Fibroblast of gingiva (primary cell): ENCODE measurements around the gene SYNPO2.
"Not testable (repeated sequence)": the region's sequence is repeated elsewhere in the genome, so short reads cannot be mapped to it uniquely, and the experiment has no call there.

Experiments
- DNase-seq: peaks from one replicate; pipeline ENCODE4 v3.0.0-alpha.2; 2011; ENCODE audit warnings: low read depth

The SYNPO2 gene

GRCh38 chr4:119005928-119006460, 117.3 kb downstream of the SYNPO2 start:
- DNase-seq, result no peak

DNA sequence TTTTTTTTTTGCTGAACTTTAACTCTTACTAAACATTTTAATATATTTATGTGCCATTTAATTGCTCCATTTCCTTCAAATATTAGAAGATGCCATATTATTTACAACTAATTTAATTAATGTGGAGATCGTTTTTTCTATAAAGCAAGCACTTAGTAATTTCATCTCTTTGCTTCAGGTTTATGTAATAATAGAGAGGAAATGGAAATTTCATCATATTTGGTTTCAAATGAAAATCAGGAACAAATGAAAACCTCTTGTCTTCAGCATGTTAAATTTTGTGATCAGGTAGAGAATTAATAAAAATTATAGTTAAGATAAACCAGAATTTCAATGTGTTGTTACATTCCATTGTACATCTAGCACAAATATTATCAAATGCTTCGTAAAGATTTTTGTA, 120.1 kb downstream of the SYNPO2 start:
- no peak for DNase-seq

GRCh38 chr4:119010221-119010620, 121.6 kb downstream of the SYNPO2 start:
- not testable (repeated sequence) for DNase-seq

GRCh38 chr4:119010909-119011606, 122.4 kb downstream of the SYNPO2 start:
- DNase-seq, result peak; percentile 53

GRCh38 chr4:119011607-119011988, 122.9 kb downstream of the SYNPO2 start:
- no peak for DNase-seq

GRCh38 chr4:119014658-119015057, 126.0 kb downstream of the SYNPO2 start:
- no peak for DNase-seq

DNA sequence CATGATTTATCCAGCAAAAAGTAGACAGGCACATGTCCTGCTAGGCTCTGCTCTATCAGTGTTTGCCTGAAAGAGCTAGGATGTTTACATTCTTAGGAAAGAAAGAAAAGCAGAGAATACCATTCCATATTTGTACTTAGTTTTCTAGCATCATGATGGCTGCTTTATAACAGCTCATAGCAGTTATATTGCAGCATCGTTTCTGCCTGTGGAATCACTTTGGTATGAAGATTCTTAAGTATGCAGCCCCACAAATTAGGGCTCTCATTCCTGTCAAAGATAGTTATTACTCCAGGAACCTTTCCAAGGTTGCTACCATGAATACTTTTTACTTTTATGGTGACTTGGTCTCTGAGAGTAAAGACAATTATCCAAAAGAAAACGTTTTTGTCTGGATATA, 128.0 kb downstream of the SYNPO2 start:
- peak; percentile 67 for DNase-seq

- DNase-seq, result no peak
These were observed 129.0 kb downstream of the SYNPO2 start for GRCh38 chr4:119017636-119018035.

GRCh38 chr4:119020158-119020557, 131.5 kb downstream of the SYNPO2 start:
- no peak for DNase-seq

GRCh38 chr4:119022520-119022919, 133.9 kb downstream of the SYNPO2 start:
- DNase-seq, result not testable (repeated sequence)

DNA sequence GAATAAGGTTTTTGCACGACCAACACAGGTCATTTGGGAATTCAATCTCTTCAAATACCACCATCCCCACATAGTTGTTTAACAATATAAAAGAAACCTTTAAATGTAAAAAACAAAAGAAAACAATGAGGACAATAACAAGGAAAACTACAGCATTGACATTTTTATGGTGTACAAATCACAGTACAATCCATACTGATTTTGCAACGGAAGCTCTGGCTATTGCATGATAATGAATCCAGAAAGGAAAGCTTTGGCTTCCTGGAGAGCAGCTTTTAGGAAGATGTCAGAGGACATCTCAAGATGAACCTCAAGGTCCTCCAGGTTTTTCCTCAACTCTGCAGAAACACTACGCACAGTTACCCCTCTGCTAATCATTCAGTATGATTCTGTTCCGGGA, 135.4 kb downstream of the SYNPO2 start:
- DNase-seq, result no peak

DNA sequence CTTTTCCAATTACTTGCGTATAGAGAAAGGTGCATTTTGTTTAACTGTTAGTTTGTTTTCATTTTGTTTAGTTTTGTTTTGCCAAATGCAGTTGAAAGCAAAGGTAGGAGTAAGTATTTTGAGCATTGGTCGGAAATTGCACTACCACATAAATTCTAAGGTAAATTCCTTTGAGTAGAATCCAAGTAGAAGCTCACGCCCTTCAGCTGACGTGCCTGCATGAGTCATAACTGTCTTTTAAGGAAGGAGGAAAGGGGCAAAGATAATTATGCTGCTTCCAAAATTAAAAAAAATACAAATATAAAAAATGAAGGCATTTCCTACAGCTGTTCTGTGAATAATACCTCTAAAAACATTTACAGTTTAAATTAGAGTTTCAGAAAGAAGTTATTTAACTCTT, 136.8 kb downstream of the SYNPO2 start:
- DNase-seq, result no peak

GRCh38 chr4:119025916-119026661, 137.4 kb downstream of the SYNPO2 start:
- DNase-seq, result peak; percentile 94

DNA sequence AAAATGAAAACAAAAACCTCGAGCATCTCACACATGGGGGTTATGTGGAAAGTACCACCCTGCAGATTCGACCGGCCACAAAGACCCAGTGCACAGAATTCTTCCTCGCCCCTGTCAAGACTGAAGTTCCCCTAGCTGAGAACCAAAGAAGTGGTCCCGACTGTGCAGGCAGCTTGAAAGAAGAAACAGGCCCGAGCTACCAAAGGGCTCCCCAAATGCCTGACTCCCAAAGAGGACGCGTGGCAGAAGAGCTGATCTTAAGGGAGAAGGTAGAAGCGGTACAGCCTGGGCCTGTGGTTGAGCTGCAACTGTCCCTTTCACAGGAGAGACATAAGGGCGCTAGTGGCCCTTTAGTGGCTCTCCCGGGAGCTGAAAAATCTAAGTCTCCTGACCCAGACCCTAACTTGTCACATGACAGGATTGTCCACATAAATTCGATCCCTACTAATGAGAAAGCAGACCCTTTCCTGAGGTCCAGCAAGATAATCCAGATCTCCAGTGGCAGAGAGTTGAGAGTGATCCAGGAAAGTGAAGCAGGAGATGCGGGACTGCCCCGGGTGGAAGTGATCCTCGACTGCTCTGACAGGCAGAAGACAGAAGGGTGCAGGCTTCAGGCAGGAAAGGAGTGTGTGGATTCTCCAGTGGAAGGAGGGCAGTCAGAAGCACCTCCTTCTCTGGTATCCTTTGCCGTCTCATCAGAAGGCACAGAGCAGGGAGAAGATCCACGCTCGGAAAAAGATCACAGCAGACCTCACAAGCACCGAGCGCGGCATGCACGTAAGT, 138.2 kb downstream of the SYNPO2 start:
- peak; percentile 33 for DNase-seq

DNA sequence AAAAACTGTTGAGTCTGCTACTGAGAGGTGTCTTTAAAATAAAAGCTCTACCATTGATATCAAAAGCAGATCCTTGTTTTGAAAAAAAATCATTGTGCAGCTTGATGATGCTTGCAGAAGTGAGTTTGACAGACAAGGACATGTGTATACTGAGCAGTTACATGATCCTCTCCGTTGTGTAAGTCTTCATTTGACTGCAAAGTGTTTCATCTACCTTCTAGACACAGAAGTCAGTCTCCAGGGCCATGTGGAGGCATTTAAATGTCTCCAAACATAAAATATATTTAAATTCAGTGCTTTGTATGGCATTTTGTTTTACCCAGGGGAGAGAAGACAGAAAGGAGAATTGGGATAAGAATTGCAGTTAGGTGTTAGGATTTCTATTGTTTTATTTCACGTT, 139.2 kb downstream of the SYNPO2 start:
- no peak for DNase-seq

DNA sequence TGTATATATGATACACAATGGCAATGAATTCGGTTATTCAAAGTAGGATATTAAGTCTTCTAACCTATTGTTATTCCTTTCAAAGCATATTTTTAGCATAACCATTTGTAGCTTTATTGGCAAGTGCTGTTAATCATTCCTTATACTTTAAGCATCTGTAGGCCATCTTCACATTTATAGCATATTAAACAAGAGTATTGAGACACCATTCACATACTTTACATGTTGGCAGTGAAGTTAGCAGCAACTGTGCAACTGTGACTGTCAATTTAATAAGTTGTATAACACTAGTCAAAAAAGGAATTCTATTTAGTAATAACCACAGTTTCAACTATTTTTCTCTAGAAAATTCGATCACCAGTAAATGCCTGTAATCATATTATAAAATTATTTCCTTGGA, 139.6 kb downstream of the SYNPO2 start:
- DNase-seq, result no peak

DNA sequence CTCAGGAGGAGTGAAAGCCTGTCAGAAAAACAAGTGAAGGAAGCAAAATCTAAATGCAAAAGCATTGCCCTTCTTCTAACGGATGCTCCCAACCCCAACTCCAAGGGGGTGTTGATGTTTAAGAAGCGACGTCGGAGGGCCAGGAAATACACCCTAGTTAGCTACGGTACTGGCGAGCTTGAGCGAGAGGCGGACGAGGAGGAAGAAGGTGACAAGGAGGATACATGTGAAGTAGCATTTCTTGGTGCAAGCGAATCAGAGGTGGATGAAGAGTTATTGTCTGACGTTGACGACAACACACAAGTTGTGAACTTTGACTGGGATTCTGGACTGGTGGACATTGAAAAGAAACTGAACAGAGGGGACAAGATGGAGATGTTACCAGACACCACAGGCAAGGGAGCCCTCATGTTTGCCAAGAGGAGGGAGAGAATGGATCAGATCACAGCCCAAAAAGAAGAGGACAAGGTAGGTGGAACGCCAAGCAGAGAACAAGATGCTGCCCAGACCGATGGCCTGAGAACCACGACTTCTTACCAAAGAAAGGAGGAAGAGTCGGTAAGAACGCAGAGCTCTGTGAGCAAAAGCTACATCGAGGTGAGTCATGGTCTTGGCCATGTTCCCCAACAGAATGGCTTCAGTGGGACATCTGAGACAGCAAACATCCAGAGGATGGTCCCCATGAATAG, 141.3 kb downstream of the SYNPO2 start:
- DNase-seq, result no peak

DNA sequence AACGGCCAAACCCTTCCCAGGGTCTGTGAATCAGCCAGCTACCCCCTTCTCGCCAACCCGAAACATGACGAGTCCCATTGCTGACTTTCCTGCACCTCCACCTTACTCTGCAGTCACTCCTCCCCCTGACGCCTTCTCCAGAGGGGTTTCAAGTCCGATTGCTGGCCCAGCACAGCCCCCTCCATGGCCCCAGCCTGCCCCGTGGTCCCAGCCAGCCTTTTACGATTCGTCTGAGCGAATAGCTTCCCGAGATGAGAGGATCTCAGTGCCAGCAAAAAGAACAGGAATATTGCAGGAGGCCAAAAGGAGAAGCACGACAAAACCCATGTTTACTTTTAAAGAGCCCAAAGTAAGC, 141.9 kb downstream of the SYNPO2 start:
- no peak for DNase-seq

- DNase-seq, result no peak
These were observed 142.6 kb downstream of the SYNPO2 start for GRCh38 chr4:119031218-119031617.

DNA sequence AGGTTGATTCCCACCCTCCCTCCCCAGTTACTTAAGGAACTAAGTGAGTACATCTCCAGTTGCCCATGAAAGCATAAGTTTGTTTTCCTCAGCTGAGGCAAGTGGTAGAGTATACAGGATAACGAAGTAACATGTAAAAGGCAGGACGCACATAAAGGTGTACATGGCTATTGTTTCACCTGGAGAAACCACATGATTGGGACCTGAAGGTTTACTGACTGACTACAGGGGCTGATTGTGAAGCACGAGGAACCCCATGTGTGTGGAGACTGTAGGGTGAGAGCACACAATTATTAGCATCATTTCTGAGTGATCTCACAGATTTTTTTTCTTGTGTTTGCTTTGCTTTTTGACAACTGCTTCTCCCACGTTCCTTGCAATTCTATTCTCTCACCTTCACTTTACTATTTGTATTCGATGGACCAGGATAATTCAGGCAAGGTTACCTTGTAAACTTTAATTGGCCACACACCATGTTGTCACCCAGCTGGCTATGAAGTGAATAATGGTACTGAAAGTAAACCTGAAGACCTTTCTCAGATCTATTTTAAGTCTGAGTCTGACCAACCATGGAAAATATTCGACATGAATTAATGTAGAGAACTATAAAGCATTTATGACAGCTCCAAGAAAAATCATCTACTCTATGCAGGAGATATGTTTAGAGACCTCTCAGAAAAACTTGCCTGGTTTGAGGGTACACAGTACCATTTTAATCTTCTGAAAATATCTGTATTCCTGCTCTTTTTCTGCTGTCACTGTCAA, 144.4 kb downstream of the SYNPO2 start:
- no peak for DNase-seq

DNA sequence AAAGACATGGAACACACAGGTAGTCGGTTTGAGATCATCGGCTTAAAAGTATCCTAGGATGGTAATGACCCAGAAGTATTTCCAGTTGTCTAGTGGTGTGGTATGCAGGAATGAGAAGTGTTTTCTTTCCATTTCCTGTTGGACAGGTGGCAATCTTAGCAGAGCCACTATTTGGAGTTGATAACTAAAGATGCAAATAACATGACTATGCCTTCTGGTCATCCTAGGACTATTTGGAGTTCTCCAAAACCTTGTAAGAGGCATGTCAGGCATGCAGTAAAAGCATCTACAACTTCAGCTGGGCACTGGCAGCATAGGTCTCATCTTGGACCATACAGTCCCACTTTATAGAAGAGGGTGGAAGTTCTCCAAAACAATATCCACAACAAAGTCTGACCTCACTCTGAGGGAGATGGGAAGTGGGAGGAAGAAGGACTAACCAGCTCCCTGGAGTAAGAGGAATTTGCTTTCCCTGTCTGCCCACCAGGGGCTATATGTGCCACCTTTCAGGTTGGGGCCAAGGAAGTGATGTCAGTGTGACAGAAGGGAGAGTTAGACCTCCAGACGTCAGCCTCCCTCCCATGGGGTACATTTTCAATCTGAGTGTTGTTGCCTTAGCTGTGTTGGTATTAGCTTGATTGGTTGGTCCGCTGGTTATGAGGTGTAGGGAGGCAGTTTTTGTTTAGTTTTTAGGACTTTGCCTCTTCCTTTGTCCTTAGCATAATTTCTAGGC, 145.8 kb downstream of the SYNPO2 start:
- DNase-seq, result no peak
